ENCODE measurements around the gene PGM3.

GRCh38 chr6:83124553-83124952 is 68.5 kb downstream of the PGM3 start:
- TF ChIP-seq CTCF (IDR thresholded peaks at IDR 0.05; ENCODE audit: insufficient read depth, low read depth, low read length) = no peak
- no peak for TF ChIP-seq EZH2 (IDR thresholded peaks at IDR 0.05; ENCODE audit: insufficient read depth, low read length)

Measured in astrocyte (in vitro differentiated cells and primary cell).